Body of pancreas (tissue), 4 donors: ENCODE measurements around the gene ZDHHC4.

Source experiments
- POLR2A ChIP-seq, 3 donors: fragments of 450-650 bp; IDR thresholded peaks; one replicate each; pipeline ENCODE4 v1.6.1; 2016; ENCODE audit warnings: antibody characterized with exemption in 3 of 3, mild to moderate bottlenecking in 2 of 3
- TF ChIP-seq, protein P1 (sequence below), 7 experiments: fragments of 450-650 bp in 4 of 7; fragments of 200-600 bp in 3 of 7; sonication (generic) in 3 of 7; IDR thresholded peaks; one replicate each; pipeline ENCODE4 v1.5.1; 2016 to 2019; ENCODE audit warnings: antibody characterized with exemption in 7 of 7

DNA sequence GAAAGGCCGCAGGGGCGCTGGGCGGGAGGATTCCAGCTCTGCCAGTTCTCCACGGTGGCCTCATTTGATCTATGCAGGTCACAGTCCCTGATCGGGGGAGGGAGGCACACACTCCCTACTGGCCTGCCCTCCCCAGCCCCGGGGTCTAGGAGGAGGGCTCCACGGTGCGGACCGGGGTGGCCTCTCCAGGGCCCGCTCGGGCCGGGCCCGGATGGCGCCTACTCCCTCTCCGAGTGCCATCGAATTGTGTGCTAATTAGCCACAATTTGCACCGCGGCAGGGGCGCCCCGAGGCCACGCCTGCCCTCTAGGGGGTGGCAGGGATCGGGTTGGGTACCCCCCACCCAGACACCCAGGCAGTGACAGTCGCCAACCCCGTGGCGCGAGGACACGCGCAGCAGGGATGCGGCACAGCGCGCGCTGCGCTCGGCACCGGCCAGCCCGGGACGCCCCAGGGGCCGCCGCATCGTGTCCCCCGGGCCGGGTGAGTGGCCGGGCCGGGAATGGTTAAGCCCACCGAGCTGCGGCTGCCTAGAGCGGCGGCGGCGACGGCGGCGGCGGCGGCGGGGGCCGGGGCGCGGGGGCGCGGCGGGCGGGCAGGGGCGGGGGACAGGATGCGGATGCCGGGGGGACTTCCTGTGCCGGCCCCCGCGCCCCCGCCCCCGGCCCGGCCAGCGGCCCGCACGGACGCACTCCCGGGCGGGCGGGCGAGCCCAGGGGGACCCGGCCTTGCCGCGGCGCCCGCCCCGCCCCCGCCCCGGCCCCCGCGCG is 37.9 kb downstream of the ZDHHC4 start, which contains the start of gene ZNF853:
- TF ChIP-seq POLR2A (IDR thresholded peaks at IDR 0.05), result no peak
- TF ChIP-seq, protein P1, sequence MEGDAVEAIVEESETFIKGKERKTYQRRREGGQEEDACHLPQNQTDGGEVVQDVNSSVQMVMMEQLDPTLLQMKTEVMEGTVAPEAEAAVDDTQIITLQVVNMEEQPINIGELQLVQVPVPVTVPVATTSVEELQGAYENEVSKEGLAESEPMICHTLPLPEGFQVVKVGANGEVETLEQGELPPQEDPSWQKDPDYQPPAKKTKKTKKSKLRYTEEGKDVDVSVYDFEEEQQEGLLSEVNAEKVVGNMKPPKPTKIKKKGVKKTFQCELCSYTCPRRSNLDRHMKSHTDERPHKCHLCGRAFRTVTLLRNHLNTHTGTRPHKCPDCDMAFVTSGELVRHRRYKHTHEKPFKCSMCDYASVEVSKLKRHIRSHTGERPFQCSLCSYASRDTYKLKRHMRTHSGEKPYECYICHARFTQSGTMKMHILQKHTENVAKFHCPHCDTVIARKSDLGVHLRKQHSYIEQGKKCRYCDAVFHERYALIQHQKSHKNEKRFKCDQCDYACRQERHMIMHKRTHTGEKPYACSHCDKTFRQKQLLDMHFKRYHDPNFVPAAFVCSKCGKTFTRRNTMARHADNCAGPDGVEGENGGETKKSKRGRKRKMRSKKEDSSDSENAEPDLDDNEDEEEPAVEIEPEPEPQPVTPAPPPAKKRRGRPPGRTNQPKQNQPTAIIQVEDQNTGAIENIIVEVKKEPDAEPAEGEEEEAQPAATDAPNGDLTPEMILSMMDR (IDR thresholded peaks at IDR 0.05), result no peak
